Muscle of leg (tissue), 11 donors: ENCODE results near the gene KDM4C. TPM values are rescaled to one million over a fixed set of nuclear protein-coding genes. Genes with fewer than 3 reads are reported as not detected.

Source experiments
- DNase-seq: peaks from one replicate; pipeline ENCODE4 v3.0.0; 2013
- H3K27ac ChIP-seq: one replicate; pipeline ENCODE4 v1.5.1; 2013; ENCODE audit warnings: mild to moderate bottlenecking, low read length, control low read depth
- H3K27me3 ChIP-seq: one replicate; pipeline ENCODE4 v1.6.1; 2013; ENCODE audit warnings: low read length; ENCODE audit not compliant: control insufficient read depth, insufficient read depth
- H3K36me3 ChIP-seq: one replicate; pipeline ENCODE4 v1.6.1; 2013; ENCODE audit warnings: low read length; ENCODE audit not compliant: control insufficient read depth, insufficient read depth
- H3K4me1 ChIP-seq: one replicate; pipeline ENCODE4 v1.6.1; 2013; ENCODE audit warnings: low read length; ENCODE audit not compliant: control insufficient read depth, insufficient read depth
- H3K4me3 ChIP-seq: one replicate; pipeline ENCODE4 v1.5.1; 2013; ENCODE audit warnings: low read length, control low read depth
- H3K9me3 ChIP-seq: replicated peaks from 2 replicates; pipeline ENCODE4 v1.6.1; 2013; ENCODE audit warnings: low read depth, low read length; ENCODE audit not compliant: control insufficient read depth
- WGBS: methylation state at CpG from one replicate; pipeline ENCODE4 v1.1.5; 2013; ENCODE audit warnings: missing lambda C conversion rate; ENCODE audit not compliant: insufficient coverage; 5-methylcytosine and 5-hydroxymethylcytosine counted together
- polyA plus RNA-seq, 8 donors: library from polyadenylated mRNA; unstranded; fragments of 120-200 nt; gene quantifications; one replicate each; pipeline versions ENCODE4 v1.2.1 to v1.2.3, GENCODE V29; 2013; ENCODE audit warnings: inconsistent platforms in 1 of 8, low replicate concordance in 1 of 8; ENCODE audit not compliant: insufficient read length in 8 of 8, insufficient read depth in 1 of 8
- total RNA-seq: library from RNA; stranded (reverse); fragments of 120-200 nt; gene quantifications from one replicate; pipeline ENCODE4 v1.2.4, GENCODE V29; 2013

The KDM4C gene
- total and polyA plus RNA-seq, 9 donors: 10.1 to 19.0 (median 11.2) TPM

- WGBS: no CpG with 5 or more reads among the region's 1 CpG
- no peak for DNase-seq
- Histone ChIP-seq H3K36me3 (peaks cover 5% of the 10 kb centered on the region), H3K27me3 (no peaks in the 10 kb centered on the region), H3K4me1 (no peaks in the 10 kb centered on the region), H3K4me3 (no peak overlapping the region), H3K27ac (no peak overlapping the region), H3K9me3 (no peaks in the 10 kb centered on the region)
Measured at GRCh38 chr9:7163932-7164331, 406.2 kb downstream of the KDM4C start.

GRCh38 chr9:7164440-7165330 lies 406.9 kb downstream of the KDM4C start:
- no peak for DNase-seq
- WGBS: 88% methylated on average over 5 of the region's 13 CpGs
- no peaks in the 10 kb centered on the region for H3K27me3 ChIP-seq

GRCh38 chr9:7165331-7165975 lies 407.7 kb downstream of the KDM4C start:
- DNase-seq: no peak
- Histone ChIP-seq H3K9me3 (no peaks in the 10 kb centered on the region), H3K4me1 (no peaks in the 10 kb centered on the region), H3K27ac (no peak overlapping the region), H3K4me3 (no peak overlapping the region), H3K36me3 (peaks cover 7% of the 10 kb centered on the region), H3K27me3 (no peaks in the 10 kb centered on the region)
- WGBS: 69% methylated on average over 2 of the region's 7 CpGs

More at GRCh38 chr9:7164440-7165330, 406.9 kb downstream of the KDM4C start:
- no peak overlapping the region for H3K27ac ChIP-seq
- H3K9me3 ChIP-seq: no peaks in the 10 kb centered on the region
- no peaks in the 10 kb centered on the region for H3K4me1 ChIP-seq
- peaks cover 6% of the 10 kb centered on the region for H3K36me3 ChIP-seq
- no peak overlapping the region for H3K4me3 ChIP-seq

GRCh38 chr9:7166074-7166473 lies 408.3 kb downstream of the KDM4C start:
- DNase-seq: no peak
- WGBS: 90% methylated on average over 1 of the region's 1 CpG
- no peaks in the 10 kb centered on the region for H3K9me3 ChIP-seq
- H3K27me3 ChIP-seq: no peaks in the 10 kb centered on the region
- peaks cover 7% of the 10 kb centered on the region for H3K36me3 ChIP-seq
- H3K4me3 ChIP-seq: no peak overlapping the region
- no peaks in the 10 kb centered on the region for H3K4me1 ChIP-seq
- no peak overlapping the region for H3K27ac ChIP-seq

- Histone ChIP-seq H3K4me3 (no peak overlapping the region), H3K36me3 (peaks cover 7% of the 10 kb centered on the region), H3K27ac (no peak overlapping the region), H3K4me1 (peaks cover 6% of the 10 kb centered on the region), H3K27me3 (no peaks in the 10 kb centered on the region), H3K9me3 (no peaks in the 10 kb centered on the region)
- WGBS: 0% methylated on average over 1 of the region's 3 CpGs
- no peak for DNase-seq
Measured at GRCh38 chr9:7169717-7170389, 412.1 kb downstream of the KDM4C start.

- Histone ChIP-seq H3K4me1 (peaks cover 15% of the 10 kb centered on the region), H3K36me3 (peaks cover 2% of the 10 kb centered on the region), H3K4me3 (no peak overlapping the region), H3K27ac (no peak overlapping the region), H3K9me3 (no peaks in the 10 kb centered on the region), H3K27me3 (no peaks in the 10 kb centered on the region)
- no peak for DNase-seq
- WGBS: 89% methylated on average over 5 of the region's 10 CpGs
Measured at GRCh38 chr9:7171396-7172153, 413.8 kb downstream of the KDM4C start.

GRCh38 chr9:7172154-7173115 lies 414.7 kb downstream of the KDM4C start:
- peaks cover 15% of the 10 kb centered on the region for H3K4me1 ChIP-seq
- 73% methylated on average over 2 of the region's 11 CpGs for WGBS
- H3K36me3 ChIP-seq: peaks cover 2% of the 10 kb centered on the region
- no peaks in the 10 kb centered on the region for H3K27me3 ChIP-seq
- no peak for DNase-seq
- H3K4me3 ChIP-seq: no peak overlapping the region
- H3K27ac ChIP-seq: no peak overlapping the region
- H3K9me3 ChIP-seq: no peaks in the 10 kb centered on the region

GRCh38 chr9:7173139-7173538 lies 415.4 kb downstream of the KDM4C start:
- Histone ChIP-seq H3K36me3 (peaks cover 2% of the 10 kb centered on the region), H3K4me1 (peaks cover 15% of the 10 kb centered on the region), H3K27ac (no peak overlapping the region), H3K4me3 (no peak overlapping the region), H3K27me3 (no peaks in the 10 kb centered on the region), H3K9me3 (no peaks in the 10 kb centered on the region)
- DNase-seq: peak; percentile 49
- WGBS: 60% methylated on average over 2 of the region's 3 CpGs

GRCh38 chr9:7174301-7174700 lies 416.5 kb downstream of the KDM4C start:
- 90% methylated on average over 7 of the region's 7 CpGs for WGBS
- no peak overlapping the region for H3K4me3 ChIP-seq

More at GRCh38 chr9:7174301-7174700, 416.5 kb downstream of the KDM4C start:
- Histone ChIP-seq H3K27me3 (no peaks in the 10 kb centered on the region), H3K36me3 (peaks cover 2% of the 10 kb centered on the region), H3K27ac (no peak overlapping the region), H3K9me3 (no peaks in the 10 kb centered on the region), H3K4me1 (peaks cover 15% of the 10 kb centered on the region)
- no peak for DNase-seq
